ENCODE measurements around the gene KIAA0232.

The KIAA0232 gene

GRCh38 chr4:6799091-6799490 is 16.6 kb downstream of the KIAA0232 start:
- Mint-ChIP-seq H3K27ac (no peak overlapping the region), H3K36me3 (peaks cover 17 to 27% of the 10 kb centered on the region in 2 donors), H3K9me3 (no peaks in the 10 kb centered on the region), H3K4me3 (no peak overlapping the region), H3K4me1 (peaks cover 16 to 22% of the 10 kb centered on the region in 2 donors), H3K27me3 (no peaks in the 10 kb centered on the region)
- no peak for ATAC-seq (replicated peaks)
- DNase-seq: no peak

- ATAC-seq (replicated peaks) (no peak), DNase-seq (no peak)
- Mint-ChIP-seq H3K36me3 (peaks cover 5 to 15% of the 10 kb centered on the region in 2 donors), H3K4me3 (no peak overlapping the region), H3K9me3 (no peaks in the 10 kb centered on the region), H3K27me3 (no peaks in the 10 kb centered on the region), H3K27ac (no peak overlapping the region), H3K4me1 (peaks cover 7 to 27% of the 10 kb centered on the region in 2 donors)
Observed at GRCh38 chr4:6802025-6802424, 19.5 kb downstream of the KIAA0232 start.

- ATAC-seq (replicated peaks) (no peak), DNase-seq (no peak)
- Mint-ChIP-seq H3K4me3 (no peak overlapping the region), H3K4me1 (peaks cover 7 to 28% of the 10 kb centered on the region in 2 donors), H3K27ac (no peak overlapping the region), H3K36me3 (peaks cover 3 to 14% of the 10 kb centered on the region in 2 donors), H3K27me3 (no peaks in the 10 kb centered on the region), H3K9me3 (no peaks in the 10 kb centered on the region)
Observed at GRCh38 chr4:6802626-6803025, 20.1 kb downstream of the KIAA0232 start.

DNA sequence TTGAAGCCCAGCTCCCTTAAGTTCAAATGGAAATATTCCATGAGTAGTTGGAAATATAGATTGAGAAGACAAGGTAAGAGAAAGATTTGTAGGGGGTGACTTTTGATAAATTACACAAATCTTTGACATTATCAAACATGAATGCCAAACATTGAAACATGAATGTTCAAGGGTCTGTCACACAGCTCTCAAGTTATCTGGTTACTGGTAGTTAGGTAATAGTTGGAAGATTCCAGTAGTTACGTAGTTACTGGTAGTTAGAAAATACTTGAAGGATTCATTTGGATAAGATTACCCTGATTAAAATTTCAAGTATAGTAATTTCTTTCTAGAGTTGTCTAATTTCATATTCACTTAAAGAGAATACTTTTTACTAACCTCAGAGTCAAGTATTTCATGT is 20.7 kb downstream of the KIAA0232 start:
- no peaks in the 10 kb centered on the region for H3K9me3 Mint-ChIP-seq
- ATAC-seq (replicated peaks) (no peak), DNase-seq (no peak)
- peaks cover 7 to 25% of the 10 kb centered on the region in 2 donors for H3K4me1 Mint-ChIP-seq
- no peak overlapping the region for H3K27ac Mint-ChIP-seq
- H3K4me3 Mint-ChIP-seq: no peak overlapping the region
- H3K36me3 Mint-ChIP-seq: peaks cover 3 to 14% of the 10 kb centered on the region in 2 donors
- no peaks in the 10 kb centered on the region for H3K27me3 Mint-ChIP-seq

DNA sequence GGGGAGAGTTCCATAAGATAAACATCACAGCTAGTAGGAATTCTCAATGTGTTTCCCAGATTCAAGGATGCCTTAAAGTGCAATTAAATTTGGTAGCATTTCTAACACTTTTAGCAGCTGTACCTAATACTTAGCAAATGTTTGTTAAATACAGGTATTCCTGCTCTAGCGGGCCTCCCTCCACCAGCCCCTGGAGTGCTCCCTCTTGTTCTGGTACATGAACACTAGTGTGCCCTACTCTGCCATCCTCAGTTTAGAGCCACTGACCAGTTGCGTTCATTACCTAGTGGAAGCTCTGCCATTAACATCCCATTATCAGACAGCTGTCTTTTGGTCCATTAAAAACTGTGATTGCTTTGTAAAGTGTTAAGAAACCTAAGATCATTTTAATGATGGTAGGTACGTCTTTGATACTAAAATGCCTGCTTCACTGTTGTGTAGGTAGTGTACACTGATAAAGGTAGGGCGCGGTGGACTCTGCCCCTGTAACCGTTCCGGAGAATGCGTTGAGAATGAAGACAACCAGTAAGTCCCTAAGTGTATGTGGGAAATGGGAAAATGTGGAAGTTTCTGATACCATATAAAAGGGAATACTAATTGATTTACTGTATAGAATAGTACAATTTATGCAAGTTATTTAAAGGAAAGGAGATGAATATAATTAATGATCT is 21.7 kb downstream of the KIAA0232 start:
- peaks cover 5 to 27% of the 10 kb centered on the region in 2 donors for H3K4me1 Mint-ChIP-seq

GRCh38 chr4:6806924-6807626 is 24.5 kb downstream of the KIAA0232 start:
- H3K4me3 Mint-ChIP-seq: no peak overlapping the region
- H3K9me3 Mint-ChIP-seq: no peaks in the 10 kb centered on the region
- no peak overlapping the region for H3K27ac Mint-ChIP-seq
- H3K4me1 Mint-ChIP-seq: peaks cover 11 to 32% of the 10 kb centered on the region in 2 donors
- no peak for ATAC-seq (replicated peaks)
- no peak for DNase-seq
- H3K27me3 Mint-ChIP-seq: no peaks in the 10 kb centered on the region
- peaks cover 3 to 17% of the 10 kb centered on the region in 2 donors for H3K36me3 Mint-ChIP-seq

More for the DNA sequence above, 21.7 kb downstream of the KIAA0232 start:
- Mint-ChIP-seq H3K27me3 (no peaks in the 10 kb centered on the region), H3K27ac (no peak overlapping the region), H3K4me3 (no peak overlapping the region), H3K9me3 (no peaks in the 10 kb centered on the region), H3K36me3 (peaks cover 3 to 12% of the 10 kb centered on the region in 2 donors)
- no peak for ATAC-seq (replicated peaks)
- no peak for DNase-seq

DNA sequence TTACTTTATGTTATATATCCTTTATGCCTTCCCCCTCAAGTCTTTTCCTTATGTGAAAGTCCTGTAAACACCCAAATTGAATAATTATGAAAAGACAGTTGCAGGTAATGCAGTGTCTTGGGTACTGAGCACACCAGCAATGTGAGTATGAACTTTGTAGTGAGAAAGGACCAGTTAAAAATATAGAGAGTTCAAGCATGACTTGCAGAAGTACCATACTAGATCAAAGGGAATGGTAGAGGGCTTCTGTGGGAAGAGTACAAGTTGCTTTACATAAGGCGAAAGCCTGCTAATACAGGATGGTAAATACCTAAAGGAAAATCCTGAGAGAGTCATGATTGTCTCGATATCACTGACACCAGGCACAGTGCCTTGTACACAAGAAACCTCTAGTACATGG is 25.7 kb downstream of the KIAA0232 start:
- Mint-ChIP-seq H3K27ac (no peak overlapping the region), H3K4me1 (peaks cover 8 to 33% of the 10 kb centered on the region in 2 donors)

DNA sequence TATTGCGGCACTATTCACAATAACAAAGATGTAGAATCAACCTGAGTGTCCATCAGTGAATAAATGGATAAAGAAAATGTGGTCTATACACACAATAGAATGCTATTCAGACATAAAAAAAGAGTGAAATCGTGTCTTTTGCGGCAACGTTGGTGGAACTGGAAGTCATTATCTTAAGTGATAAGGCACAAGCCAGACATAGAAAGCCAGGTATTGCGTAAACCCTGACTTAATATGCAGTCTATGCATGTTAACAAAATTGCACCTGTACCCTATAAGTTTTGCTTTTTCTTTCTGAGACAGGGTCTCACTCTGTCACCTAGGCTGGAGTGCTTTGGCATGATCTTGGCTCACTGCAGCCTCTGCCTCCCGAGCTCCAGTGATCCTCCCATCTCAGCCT is 28.6 kb downstream of the KIAA0232 start:
- no peak overlapping the region for H3K4me3 Mint-ChIP-seq
- DNase-seq (no peak), ATAC-seq (replicated peaks) (no peak)
- peaks cover 1 to 9% of the 10 kb centered on the region in 2 donors for H3K36me3 Mint-ChIP-seq
- H3K4me1 Mint-ChIP-seq: peaks cover 8 to 24% of the 10 kb centered on the region in 2 donors
- H3K9me3 Mint-ChIP-seq: no peaks in the 10 kb centered on the region
- H3K27me3 Mint-ChIP-seq: no peaks in the 10 kb centered on the region
- H3K27ac Mint-ChIP-seq: no peak overlapping the region

More for the DNA sequence above, 25.7 kb downstream of the KIAA0232 start:
- Mint-ChIP-seq H3K4me3 (no peak overlapping the region), H3K9me3 (no peaks in the 10 kb centered on the region), H3K27me3 (no peaks in the 10 kb centered on the region), H3K36me3 (peaks cover 0 to 13% of the 10 kb centered on the region in 2 donors)
- ATAC-seq (replicated peaks) (no peak), DNase-seq (no peak)

- no peak for DNase-seq
- no peak for ATAC-seq (replicated peaks)
- peaks cover 0 to 1% of the 10 kb centered on the region in 2 donors for H3K9me3 Mint-ChIP-seq
- no peak overlapping the region for H3K4me3 Mint-ChIP-seq
- peaks cover 5 to 13% of the 10 kb centered on the region in 2 donors for H3K36me3 Mint-ChIP-seq
- peaks cover 8 to 21% of the 10 kb centered on the region in 2 donors for H3K4me1 Mint-ChIP-seq
- H3K27me3 Mint-ChIP-seq: no peaks in the 10 kb centered on the region
- no peak overlapping the region for H3K27ac Mint-ChIP-seq
Observed at GRCh38 chr4:6812766-6813165, 30.2 kb downstream of the KIAA0232 start.

- H3K27ac Mint-ChIP-seq: no peak overlapping the region
- H3K9me3 Mint-ChIP-seq: peaks cover 4 to 5% of the 10 kb centered on the region in 2 donors
- H3K4me3 Mint-ChIP-seq: no peak overlapping the region
- no peaks in the 10 kb centered on the region for H3K27me3 Mint-ChIP-seq
- H3K4me1 Mint-ChIP-seq: peaks cover 11 to 14% of the 10 kb centered on the region in 2 donors
- ATAC-seq (replicated peaks) (no peak), DNase-seq (no peak)
- H3K36me3 Mint-ChIP-seq: peaks cover 14 to 21% of the 10 kb centered on the region in 2 donors
Observed at GRCh38 chr4:6813725-6814124, 31.2 kb downstream of the KIAA0232 start.

DNA sequence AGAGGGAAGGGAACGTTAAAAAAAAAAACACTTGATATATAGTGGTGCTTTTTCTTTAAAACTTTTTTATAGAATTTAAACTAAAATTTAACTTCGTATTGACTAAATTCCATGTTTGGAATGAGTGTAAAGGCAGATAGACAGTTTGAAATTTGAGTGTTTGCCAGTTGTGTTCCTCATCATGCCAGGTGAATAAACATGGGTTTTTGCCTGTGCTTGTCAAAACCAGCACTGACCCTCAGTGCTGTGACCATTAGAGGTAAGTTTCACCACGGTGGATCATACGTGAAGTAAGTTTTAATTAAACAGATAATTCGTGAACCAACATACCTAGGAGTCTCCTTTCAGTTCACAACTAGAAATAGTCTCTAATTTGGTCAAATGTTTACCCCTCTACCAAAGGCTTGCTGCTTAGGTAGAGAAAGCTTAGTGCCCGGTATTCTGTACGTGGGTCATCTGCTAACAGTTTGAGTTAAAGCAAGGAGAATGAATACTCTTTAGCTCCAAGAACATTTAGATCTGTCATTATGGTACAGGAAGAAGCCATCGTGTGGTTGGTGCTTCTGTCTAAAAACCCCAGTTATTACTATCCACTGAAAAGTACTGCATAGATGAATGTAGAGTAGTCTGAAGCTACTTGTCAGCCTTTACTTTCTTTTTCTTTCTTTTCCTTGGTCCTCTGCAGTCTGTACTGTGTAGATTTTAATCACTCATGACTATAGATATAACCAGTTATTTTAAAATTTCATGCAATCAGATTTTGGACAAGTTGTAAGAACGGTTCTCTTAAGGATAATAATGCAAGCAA is 32.7 kb downstream of the KIAA0232 start:
- no peak overlapping the region for H3K4me3 Mint-ChIP-seq
- peaks cover 27 to 33% of the 10 kb centered on the region in 2 donors for H3K36me3 Mint-ChIP-seq

DNA sequence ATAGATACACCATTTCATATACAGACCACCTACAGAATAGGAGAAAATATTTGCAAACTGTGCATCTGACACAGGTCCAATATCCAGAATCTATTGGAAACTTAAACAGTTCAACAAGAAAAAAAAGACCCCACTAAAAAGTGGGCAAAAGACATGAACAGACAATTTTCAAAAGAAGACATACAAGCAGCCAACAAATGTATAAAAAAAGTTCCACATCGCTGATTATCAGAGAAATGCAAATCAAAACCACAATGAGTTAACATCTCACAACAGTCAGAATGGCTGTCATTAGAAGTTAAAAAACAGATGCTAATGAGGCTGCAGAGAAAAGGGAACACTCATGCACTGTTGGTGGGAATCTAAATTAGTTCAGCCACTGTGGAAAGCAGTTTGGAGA is 36.8 kb downstream of the KIAA0232 start:
- Mint-ChIP-seq H3K9me3 (peaks cover 12 to 16% of the 10 kb centered on the region in 2 donors), H3K27ac (no peak overlapping the region), H3K4me1 (peaks cover 2 to 6% of the 10 kb centered on the region in 2 donors), H3K36me3 (peaks cover 25 to 31% of the 10 kb centered on the region in 2 donors), H3K4me3 (no peak overlapping the region), H3K27me3 (no peaks in the 10 kb centered on the region)
- ATAC-seq (replicated peaks): no peak
- DNase-seq: no peak

More for the DNA sequence above, 32.7 kb downstream of the KIAA0232 start:
- no peak for ATAC-seq (replicated peaks)
- H3K27me3 Mint-ChIP-seq: no peaks in the 10 kb centered on the region
- H3K4me1 Mint-ChIP-seq: peaks cover 11 to 13% of the 10 kb centered on the region in 2 donors
- H3K9me3 Mint-ChIP-seq: peaks cover 12% of the 10 kb centered on the region in 2 donors
- no peak for DNase-seq
- no peak overlapping the region for H3K27ac Mint-ChIP-seq

DNA sequence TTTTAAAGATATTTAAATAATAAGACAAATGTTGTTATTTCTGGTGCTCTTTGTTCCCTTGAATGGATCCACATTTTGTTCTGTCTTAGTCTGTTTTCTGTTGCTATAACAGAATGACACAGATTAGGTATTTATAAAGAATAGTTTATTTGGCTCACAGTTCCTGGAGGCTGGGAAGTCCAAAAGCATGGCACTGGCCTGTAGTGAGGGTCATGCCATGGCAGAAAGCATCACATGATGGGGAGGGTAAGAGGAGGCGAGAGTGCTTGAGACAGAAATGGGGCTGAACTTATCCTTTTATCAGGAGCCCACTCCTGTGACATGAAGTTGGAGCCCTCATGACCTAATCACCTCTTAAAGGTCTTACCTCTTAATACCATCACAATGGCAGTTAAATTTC is 38.2 kb downstream of the KIAA0232 start:
- no peak overlapping the region for H3K4me3 Mint-ChIP-seq
- no peak overlapping the region for H3K27ac Mint-ChIP-seq
- H3K9me3 Mint-ChIP-seq: peaks cover 12 to 16% of the 10 kb centered on the region in 2 donors
- no peaks in the 10 kb centered on the region for H3K27me3 Mint-ChIP-seq
- DNase-seq (no peak), ATAC-seq (replicated peaks) (no peak)
- peaks cover 2 to 6% of the 10 kb centered on the region in 2 donors for H3K4me1 Mint-ChIP-seq
- H3K36me3 Mint-ChIP-seq: peaks cover 32 to 36% of the 10 kb centered on the region in 2 donors

- peaks cover 33 to 37% of the 10 kb centered on the region in 2 donors for H3K36me3 Mint-ChIP-seq
- peaks cover 8 to 11% of the 10 kb centered on the region in 2 donors for H3K9me3 Mint-ChIP-seq
- peaks cover 0 to 8% of the 10 kb centered on the region in 2 donors for H3K4me1 Mint-ChIP-seq
- no peaks in the 10 kb centered on the region for H3K27me3 Mint-ChIP-seq
- H3K4me3 Mint-ChIP-seq: no peak overlapping the region
- H3K27ac Mint-ChIP-seq: no peak overlapping the region
- ATAC-seq (replicated peaks) (no peak), DNase-seq (no peak)
Observed at GRCh38 chr4:6824071-6824470, 41.5 kb downstream of the KIAA0232 start.

Measured in stimulated activated naive B cell treated with anti-CD40 and anti-IgM and Interleukin-4, amounts not matched to agents 10 μg/mL and 1 μg/mL and 100 μg/mL, for 72 hours (primary cell).